Heart left ventricle (tissue), 16 donors: ENCODE measurements around the gene SYNPO2. TPM values are rescaled to one million over a fixed set of nuclear protein-coding genes. Genes with fewer than 3 reads are reported as not detected.

Experiments
- ATAC-seq, 4 donors: fragments of 200-7000 bp; cut with Tn5 transposase; one replicate each; pipeline ENCODE4 v1.9.1; 2020 to 2022; ENCODE audit warnings: moderate library complexity in 4 of 4, mild to moderate bottlenecking in 3 of 4, moderate number of reproducible peaks in 1 of 4
- DNase-seq, 5 donors: peaks; one replicate each; pipeline ENCODE4 v3.0.0-alpha.2; 2020
- H3K27ac ChIP-seq, 12 donors: fragments of 200-600 bp; sonication (generic) in 4 of 12; one replicate each; pipeline versions ENCODE4 v1.5.0 to v1.8.0; 2016 to 2022; ENCODE audit warnings: mild to moderate bottlenecking in 2 of 12
- H3K27me3 ChIP-seq, 9 donors: fragments of 200-600 bp; sonication (generic) in 2 of 9; one replicate each; pipeline versions ENCODE4 v1.5.1 to v1.8.0; 2016 to 2022; ENCODE audit warnings: mild to moderate bottlenecking in 3 of 9
- H3K36me3 ChIP-seq, 9 donors: fragments of 200-600 bp; sonication (generic) in 2 of 9; one replicate each; pipeline versions ENCODE4 v1.5.0 to v1.8.0; 2018 to 2022; ENCODE audit warnings: mild to moderate bottlenecking in 2 of 9
- H3K4me1 ChIP-seq, 12 donors: fragments of 200-600 bp; sonication (generic) in 4 of 12; one replicate each; pipeline versions ENCODE4 v1.5.0 to v1.8.0; 2016 to 2022; ENCODE audit warnings: mild to moderate bottlenecking in 3 of 12
- H3K4me3 ChIP-seq, 12 donors: fragments of 200-600 bp; sonication (generic) in 4 of 12; one replicate each; pipeline versions ENCODE4 v1.5.0 to v1.8.0; 2017 to 2022; ENCODE audit warnings: mild to moderate bottlenecking in 9 of 12, moderate library complexity in 4 of 12
- H3K9me3 ChIP-seq, 12 donors: fragments of 200-600 bp; sonication (generic) in 4 of 12; one replicate each; pipeline versions ENCODE4 v1.5.0 to v1.8.0; 2016 to 2022; ENCODE audit warnings: mild to moderate bottlenecking in 1 of 12
- CTCF ChIP-seq, 12 donors: fragments of 200-600 bp; sonication (generic) in 4 of 12; IDR thresholded peaks; one replicate each; pipeline versions ENCODE4 v1.5.0 to v1.8.0; 2018 to 2022; ENCODE audit warnings: antibody characterized with exemption in 12 of 12, mild to moderate bottlenecking in 5 of 12
- POLR2A ChIP-seq, 2 donors: fragments of 450-650 bp; IDR thresholded peaks; one replicate each; pipeline ENCODE4 v1.6.1; 2017; ENCODE audit warnings: antibody characterized with exemption in 2 of 2, mild to moderate bottlenecking in 2 of 2, moderate library complexity in 2 of 2
- WGBS, 4 donors: extraction: QIAGEN DNeasy Blood & Tissue Kit in 2 of 4; methylation state at CpG; one replicate each; pipeline versions ENCODE4 v1.1.5 to v1.1.7; 2013 to 2018; 5-methylcytosine and 5-hydroxymethylcytosine counted together
- intact Hi-C, 10 donors: fragments of 100-400 bp; cut with DNase I; formaldehyde crosslinking; loops; one replicate each; pipeline versions ENCODE4 v1.11.1 to v1.14.2; 2022
- polyA plus RNA-seq, 2 donors: library from polyadenylated mRNA; stranded (reverse); fragments of 200-250 nt; gene quantifications; one replicate each; pipeline ENCODE4 v1.2.3, GENCODE V29; 2013
- total RNA-seq, 9 donors: library from RNA; depleted of rRNA in 2 of 9; stranded (reverse); fragments of >200 nt in 2 of 9; fragmentation: NEBNext Ultra II Directional in 3 of 9; extraction: Animal tissue kit (Norgen Biotek cat#: 25700) in 3 of 9; gene quantifications; one replicate each; pipeline versions ENCODE4 v1.1.0 to v1.2.4, GENCODE V29; 2016 to 2023
- donor health status: ischemic (EF 13 %, LVEDD 7.1; RV severe dilation, severe dysfunction).
- donor health status: healthy with polysubstance abuse.
- donor health status: DM: no; HTN: yes; CAD: no.
- donor health status: DM: no; HTN: no; CAD: no.
- donor health status: ischemic (EF 25% LVEDD 6.9; RV normal size, moderate dysfunction).
- donor health status: ischemic (EF 25% LVEDD 5.7; RV mildly dilated, moderate dysfunction).
- donor health status: healthy.
- donor health status: DM: yes; HTN: yes; CAD: no.
- donor health status: ischemic (EF 35%, LVEDD 5.7; RV mildly dilated, moderate dysfunction).
- donor health status: nonischemic (EF 11% LVEDD 7.7; RV severe dilation, severe dysfunction).
- donor health status: DM: yes; HTN: yes; CAD: no.
- donor health status: PGD.
- donor health status: ischemic (EF 29% LVEDD 5.4; RV normal size, mild dysfunction).
- donor health status: nonischemic (EF 23%, LVEDD 6.1; RV moderate dilation, normal function).

SYNPO2 gene
- total and polyA plus RNA-seq, 11 donors, result 31.2 to 290 (median 231) TPM

- H3K27ac ChIP-seq, result peak overlapping the region in 9 of 12 donors; percentile 10 to 76 (median 54)
- no peak for TF ChIP-seq POLR2A (IDR thresholded peaks at IDR 0.05)
- TF ChIP-seq CTCF (IDR thresholded peaks at IDR 0.05), result no peak
- no peaks in the 10 kb centered on the region for H3K9me3 ChIP-seq
- 92 to 98% (median 97%) methylated on average over 1 of the region's 1 CpG for WGBS, 4 donors
- H3K4me3 ChIP-seq, result no peak overlapping the region
- peaks cover 2 to 55% (median 30%) of the 10 kb centered on the region in 12 donors for H3K4me1 ChIP-seq
- no peaks in the 10 kb centered on the region for H3K36me3 ChIP-seq
- ATAC-seq, result no peak
- intact Hi-C loops, result no loop called here
- DNase-seq, result no peak
- H3K27me3 ChIP-seq, result no peaks in the 10 kb centered on the region
These were observed 217.0 kb downstream of the SYNPO2 start for GRCh38 chr4:119105605-119106004.

GRCh38 chr4:119106036-119107000 is 217.7 kb downstream of the SYNPO2 start:
- Histone ChIP-seq H3K4me3 (no peak overlapping the region), H3K27me3 (no peaks in the 10 kb centered on the region), H3K36me3 (no peaks in the 10 kb centered on the region), H3K27ac (peak overlapping the region in 10 of 12 donors; percentile 1 to 76 (median 52)), H3K9me3 (no peaks in the 10 kb centered on the region), H3K4me1 (peaks cover 2 to 55% (median 30%) of the 10 kb centered on the region in 12 donors)
- WGBS, 4 donors, result 46 to 57% (median 54%) methylated on average over 4 of the region's 4 CpGs
- ATAC-seq, result peak in 2 of 4 donors; percentile 16 to 20
- TF ChIP-seq CTCF (IDR thresholded peaks at IDR 0.05) (no peak), POLR2A (IDR thresholded peaks at IDR 0.05) (no peak)
- DNase-seq, result no peak
- intact Hi-C loops, result no loop called here

GRCh38 chr4:119110121-119110520 is 221.5 kb downstream of the SYNPO2 start:
- H3K36me3 ChIP-seq, result no peaks in the 10 kb centered on the region
- no peak for ATAC-seq
- no peak overlapping the region for H3K27ac ChIP-seq
- no peaks in the 10 kb centered on the region for H3K27me3 ChIP-seq
- 90 to 96% (median 92%) methylated on average over 2 of the region's 2 CpGs for WGBS, 4 donors
- DNase-seq, result no peak
- TF ChIP-seq CTCF (IDR thresholded peaks at IDR 0.05), result no peak
- TF ChIP-seq POLR2A (IDR thresholded peaks at IDR 0.05), result no peak
- H3K4me1 ChIP-seq, result peaks cover 2 to 36% (median 22%) of the 10 kb centered on the region in 12 donors
- intact Hi-C loops, result loop anchor here in 1 of 10 donors (10.0 kb wide), 1 partner anchor 105 kb away; the partner anchor contains the start of gene USP53
- no peak overlapping the region for H3K4me3 ChIP-seq
- no peaks in the 10 kb centered on the region for H3K9me3 ChIP-seq

Other genes starting within 250 kb of the SYNPO2 start
- gene METTL14, start 203.5 kb upstream of the SYNPO2 start, total RNA-seq, result 10 to 100 TPM; 20.9 to 44.5 (median 27.5) TPM
- 1 to 10 TPM; 4.4 to 9.0 TPM for gene METTL14, start 203.5 kb upstream of the SYNPO2 start, polyA plus RNA-seq
- gene SEC24D, start 52.7 kb upstream of the SYNPO2 start, total RNA-seq, result 10 to 100 TPM; 13.3 to 36.4 (median 14.8) TPM
- gene SEC24D, start 52.7 kb upstream of the SYNPO2 start, polyA plus RNA-seq, result 10 to 100 TPM in 1 of 2 donors, 1 to 10 TPM in 1; 3.1 to 19.0 TPM
- 1,000 to 10,000 TPM in 1 of 9 donors, 100 to 1,000 TPM in 8; 466 to 1,072 (median 885) TPM for gene MYOZ2, start 247.0 kb downstream of the SYNPO2 start, total RNA-seq
- gene MYOZ2, start 247.0 kb downstream of the SYNPO2 start, polyA plus RNA-seq, result 100 to 1,000 TPM; 592 to 872 TPM